Measurements from ENCODE around the gene PDYN. TPM values are rescaled to one million over a fixed set of nuclear protein-coding genes. Genes with fewer than 3 reads are reported as not detected.

PDYN gene
- total RNA-seq, 1 donor from 2014 or later = not detected

GRCh38 chr20:2006452-2007361 lies 12.8 kb upstream of the PDYN start:
- intact Hi-C loops (cut with micrococcal nuclease) = no loop called here
- DNase-seq = no peak
- Histone ChIP-seq H3K27me3 (ENCODE audit: low read depth) (peaks cover 92% of the 10 kb centered on the region), H3K36me3 (no peaks in the 10 kb centered on the region), H3K4me1 (no peaks in the 10 kb centered on the region), H3K9me3 (replicated peaks) (no peaks in the 10 kb centered on the region), H3K4me3 (no peak overlapping the region), H3K27ac (replicated peaks) (no peak overlapping the region)
- peak; percentile 68 for TF ChIP-seq CTCF (IDR thresholded peaks at IDR 0.05; ENCODE audit: borderline replicate concordance)

GRCh38 chr20:2005831-2006426 lies 12.1 kb upstream of the PDYN start:
- no peaks in the 10 kb centered on the region for H3K9me3 ChIP-seq (replicated peaks)
- H3K27ac ChIP-seq (replicated peaks) = no peak overlapping the region
- intact Hi-C loops (cut with micrococcal nuclease) = no loop called here
- H3K27me3 ChIP-seq (ENCODE audit: low read depth) = peaks cover 92% of the 10 kb centered on the region
- DNase-seq = peak; percentile 62
- no peak for TF ChIP-seq CTCF (IDR thresholded peaks at IDR 0.05; ENCODE audit: borderline replicate concordance)
- no peaks in the 10 kb centered on the region for H3K4me1 ChIP-seq
- H3K4me3 ChIP-seq = no peak overlapping the region
- H3K36me3 ChIP-seq = no peaks in the 10 kb centered on the region

GRCh38 chr20:2005359-2005758 lies 11.5 kb upstream of the PDYN start:
- DNase-seq = no peak
- intact Hi-C loops (cut with micrococcal nuclease) = no loop called here
- TF ChIP-seq CTCF (IDR thresholded peaks at IDR 0.05; ENCODE audit: borderline replicate concordance) = no peak
- Histone ChIP-seq H3K27me3 (ENCODE audit: low read depth) (peaks cover 92% of the 10 kb centered on the region), H3K9me3 (replicated peaks) (no peaks in the 10 kb centered on the region), H3K4me3 (no peak overlapping the region), H3K36me3 (no peaks in the 10 kb centered on the region), H3K4me1 (no peaks in the 10 kb centered on the region), H3K27ac (replicated peaks) (no peak overlapping the region)

- H3K36me3 ChIP-seq = no peaks in the 10 kb centered on the region
- intact Hi-C loops (cut with micrococcal nuclease) = no loop called here
- no peak overlapping the region for H3K4me3 ChIP-seq
- no peaks in the 10 kb centered on the region for H3K9me3 ChIP-seq (replicated peaks)
- H3K27ac ChIP-seq (replicated peaks) = no peak overlapping the region
- DNase-seq = no peak
- peaks cover 90% of the 10 kb centered on the region for H3K27me3 ChIP-seq (ENCODE audit: low read depth)
- no peak for TF ChIP-seq CTCF (IDR thresholded peaks at IDR 0.05; ENCODE audit: borderline replicate concordance)
- no peaks in the 10 kb centered on the region for H3K4me1 ChIP-seq
These were observed 10.3 kb upstream of the PDYN start for GRCh38 chr20:2004171-2004570.

GRCh38 chr20:2002365-2002764 lies 8.5 kb upstream of the PDYN start:
- peaks cover 90% of the 10 kb centered on the region for H3K27me3 ChIP-seq (ENCODE audit: low read depth)
- intact Hi-C loops (cut with micrococcal nuclease) = no loop called here
- DNase-seq = no peak

More at GRCh38 chr20:2002365-2002764, 8.5 kb upstream of the PDYN start:
- no peaks in the 10 kb centered on the region for H3K4me1 ChIP-seq
- H3K27ac ChIP-seq (replicated peaks) = no peak overlapping the region
- no peaks in the 10 kb centered on the region for H3K36me3 ChIP-seq
- no peaks in the 10 kb centered on the region for H3K9me3 ChIP-seq (replicated peaks)
- H3K4me3 ChIP-seq = no peak overlapping the region
- TF ChIP-seq CTCF (IDR thresholded peaks at IDR 0.05; ENCODE audit: borderline replicate concordance) = no peak
